K562 (cell line): ENCODE measurements around the gene HOXC11. TPM values are rescaled to one million over a fixed set of nuclear protein-coding genes. Genes with fewer than 3 reads are reported as not detected.

Source experiments
- ATAC-seq: fragments of 200-7000 bp; cut with Tn5 transposase; 3 replicates; pipeline ENCODE4 v1.9.1; 2020; ENCODE audit warnings: moderate library complexity
- BruUV-seq: library from RNA; stranded (reverse); fragments of 400-500 nt; replicated peaks from 2 replicates; lab custom pipeline; 2021; lab: Mats Ljungman, UMichigan
- CTCF ChIA-PET: fragments of 300-600 bp; formaldehyde crosslinking; extraction: SDS; loops from one replicate; lab custom pipeline; 2021; ENCODE audit warnings: low intra/inter-chr PET ratio; lab: Yijun Ruan, JAX
- POLR2A ChIA-PET: fragments of 300-600, 350-650 bp; sonication (Branson Sonifier 250); formaldehyde crosslinking; extraction: SDS; loops from one replicate; lab custom pipeline; 2021; ENCODE audit warnings: antibody characterized with exemption, inconsistent platforms; lab: Yijun Ruan, JAX
- DNase-seq, 4 experiments: peaks; one replicate each; pipeline versions ENCODE4 v3.0.0 to v3.0.0-alpha.2; 2011 to 2018; ENCODE audit warnings: low spot score in 3 of 4, mixed read lengths in 3 of 4; ENCODE audit errors: extremely low read depth in 1 of 4
- FAIRE-seq: peaks from 2 replicates; lab custom pipeline; 2011; peaks lifted over from hg19 to GRCh38; lab: Jason Lieb, UNC
- H2AFZ ChIP-seq: 2 replicates; pipeline ENCODE4 v1.6.0; 2011; ENCODE audit warnings: low read depth, low read length, control low read depth, inconsistent platforms
- H3K27ac ChIP-seq: fragments of 200-600 bp; 3 replicates; pipeline ENCODE4 v1.8.0; 2011; ENCODE audit warnings: low read depth, mild to moderate bottlenecking, control low read depth, inconsistent platforms, low read length, moderate library complexity, mixed read lengths; ENCODE audit errors: extremely low read depth
- H3K27me3 ChIP-seq, 2 experiments: fragments of 300-600 bp in 1 of 2; 2 replicates in 1 of 2; 3 replicates in 1 of 2; pipeline versions ENCODE4 v1.6.0 to v1.8.0; 2011; ENCODE audit warnings: inconsistent platforms in 2 of 2, low read length in 2 of 2, mild to moderate bottlenecking in 1 of 2, mixed read lengths in 1 of 2, moderate library complexity in 1 of 2; ENCODE audit not compliant: control insufficient read depth in 2 of 2, insufficient read depth in 2 of 2
- H3K36me3 ChIP-seq: fragments of 300-600 bp; 3 replicates; pipeline ENCODE4 v1.8.0; 2011; ENCODE audit warnings: mild to moderate bottlenecking, low read length, inconsistent platforms; ENCODE audit not compliant: control insufficient read depth, insufficient read depth
- H3K4me1 ChIP-seq, 2 experiments: fragments of 200-600 bp in 1 of 2; replicated peaks in 1 of 2; 2 replicates in 1 of 2; 3 replicates in 1 of 2; pipeline versions ENCODE4 v1.5.1 to v1.8.0; 2011; ENCODE audit warnings: inconsistent platforms in 2 of 2, low read length in 2 of 2, mild to moderate bottlenecking in 1 of 2, mixed read lengths in 1 of 2, moderate library complexity in 1 of 2; ENCODE audit not compliant: control insufficient read depth in 2 of 2, insufficient read depth in 2 of 2
- H3K4me2 ChIP-seq: 2 replicates; pipeline ENCODE4 v1.6.1; 2011; ENCODE audit warnings: low read length, control low read depth, inconsistent platforms, mixed read lengths; ENCODE audit not compliant: insufficient read depth
- H3K4me3 ChIP-seq: fragments of 200-600 bp; sonication (generic), shearing (Covaris generic); 2 replicates; pipeline ENCODE4 v1.5.1; 2016; ENCODE audit warnings: control low read depth, inconsistent platforms
- H3K79me2 ChIP-seq: fragments of 200-600 bp; 3 replicates; pipeline ENCODE4 v1.8.0; 2011; ENCODE audit warnings: low read length, inconsistent platforms; ENCODE audit not compliant: control insufficient read depth, insufficient read depth
- H3K9ac ChIP-seq, 2 experiments: 2 replicates each; pipeline versions ENCODE4 v1.6.0 to v1.6.1; 2011; ENCODE audit warnings: low read depth in 2 of 2, low read length in 2 of 2, control low read depth in 1 of 2, inconsistent platforms in 1 of 2, mild to moderate bottlenecking in 1 of 2, mixed read lengths in 1 of 2; ENCODE audit not compliant: insufficient read depth in 1 of 2
- H3K9me1 ChIP-seq: one replicate; pipeline ENCODE4 v1.6.0; 2011; ENCODE audit warnings: inconsistent platforms, mild to moderate bottlenecking, low read length, moderate library complexity; ENCODE audit not compliant: control insufficient read depth, insufficient read depth
- H3K9me3 ChIP-seq: replicated peaks from 2 replicates; pipeline ENCODE4 v1.5.1; 2011; ENCODE audit warnings: low read depth, low read length, inconsistent platforms; ENCODE audit not compliant: control insufficient read depth, insufficient read depth
- H4K20me1 ChIP-seq: replicated peaks from 2 replicates; pipeline ENCODE4 v1.6.1; 2011; ENCODE audit warnings: low read length, inconsistent platforms, mixed read lengths; ENCODE audit not compliant: control insufficient read depth, insufficient read depth
- MIER1 ChIP-seq: fragments of 450-650 bp; IDR thresholded peaks from 2 replicates; pipeline ENCODE4 v1.6.1; 2016; ENCODE audit warnings: antibody characterized with exemption, mild to moderate bottlenecking, low read depth
- SNRNP70 ChIP-seq: fragments of 200-400 bp; formaldehyde crosslinking; optimal IDR thresholded peaks from 2 replicates; pipeline ENCODE3; 2017; ENCODE audit warnings: low read depth, low read length
- ZBTB9 ChIP-seq: fragments of 450-650 bp; formaldehyde crosslinking; IDR thresholded peaks from 2 replicates; pipeline ENCODE4 v1.4.0; 2020; ENCODE audit warnings: mild to moderate bottlenecking, moderate library complexity
- ZNF512 ChIP-seq: IDR thresholded peaks from 2 replicates; pipeline ENCODE4 v1.6.1; 2016; ENCODE audit warnings: missing genetic modification characterization, missing compliant biosample characterization
- ZNF584 ChIP-seq: fragments of 200-800 bp; sonication (Bioruptor generic); IDR thresholded peaks from 2 replicates; pipeline ENCODE4 v1.6.1; 2016; ENCODE audit warnings: low read depth, mild to moderate bottlenecking, missing genetic modification characterization, missing compliant biosample characterization
- ZNF668 ChIP-seq: fragments of 250-450 bp; sonication (Bioruptor Pico); IDR thresholded peaks from 2 replicates; pipeline ENCODE4 v1.8.0; 2022; ENCODE audit warnings: mild to moderate bottlenecking, inconsistent platforms
- WGBS: fragments of 100-300 bp; shearing (Covaris generic); methylation state at CpG from one replicate; pipeline ENCODE4 v1.1.6; 2016; ENCODE audit warnings: low coverage, mixed read lengths; ENCODE audit not compliant: insufficient coverage; ENCODE audit errors: missing lambda C conversion rate; 5-methylcytosine and 5-hydroxymethylcytosine counted together
- in situ Hi-C: fragments of 300-500 bp; cut with MboI; formaldehyde crosslinking; loops from 4 replicates; pipeline ENCODE4 v1.15.0; 2018; ENCODE audit warnings: inconsistent platforms, mixed read lengths
- intact Hi-C: fragments of 100-400 bp; cut with micrococcal nuclease; formaldehyde crosslinking; loops from 2 replicates; pipeline ENCODE4 v1.14.2; 2022
- polyA plus RNA-seq, 8 experiments: library from polyadenylated mRNA; depleted of rRNA in 4 of 8; stranded (reverse) in 5 of 8; unstranded in 3 of 8; fragments of >200 nt; fragmentation: Nextera tagmentation in 2 of 8; fragmentation: Illumina TruSeq in 1 of 8; extraction: Ambion mirVana in 2 of 8; extraction: Trizol in 1 of 8; gene quantifications; 2 replicates each; pipeline versions ENCODE4 v1.2.1 to v1.2.3, GENCODE V29; 2011 to 2014; ENCODE audit warnings: inconsistent platforms in 1 of 8, missing spikeins in 1 of 8
- total RNA-seq, 7 experiments: library from RNA; depleted of rRNA in 6 of 7; stranded (reverse); fragments of >200 nt in 6 of 7; fragmentation: Illumina TruSeq in 2 of 7; extraction: Trizol in 2 of 7; gene quantifications; 2 replicates each; pipeline versions ENCODE4 v1.2.1 to v1.2.3, GENCODE V29; 2011 to 2021; ENCODE audit warnings: low replicate concordance in 1 of 7
- TF ChIP-seq, protein P1 (sequence below): fragments of 250-450 bp; sonication (Bioruptor Pico); IDR thresholded peaks from 2 replicates; pipeline ENCODE4 v1.8.0; 2021; ENCODE audit warnings: borderline replicate concordance, mild to moderate bottlenecking, moderate library complexity; ENCODE audit not compliant: poor library complexity, severe bottlenecking

The HOXC11 gene
- total and polyA plus RNA-seq, 9 of the 15 experiments (the other 6 are each of a cell fraction or from before 2014, with no cell fraction given) = not detected

DNA sequence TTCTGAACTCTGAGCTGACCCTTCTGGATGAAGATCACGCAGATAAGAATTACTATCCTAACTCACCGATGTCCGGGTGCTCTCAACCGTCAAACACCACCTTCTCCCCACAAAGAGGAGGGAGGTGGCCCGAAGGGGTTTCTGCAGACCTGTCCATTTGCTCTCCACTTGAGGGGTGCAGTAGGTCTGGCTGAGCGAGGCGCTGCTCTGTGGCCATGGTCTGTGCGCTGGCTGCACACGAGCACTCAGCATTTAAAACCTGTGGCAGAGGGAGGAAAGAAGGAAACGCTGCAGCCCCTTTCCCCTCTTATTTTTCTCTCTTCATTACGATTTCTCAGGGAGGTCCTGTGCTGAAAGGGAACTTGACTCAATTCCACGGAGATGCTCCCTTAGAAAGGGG, 35.8 kb upstream of the HOXC11 start (continued):
- TF ChIP-seq ZBTB9 (CRISPR knock-in tag) (no peak), MIER1 (no peak), SNRNP70 (no peak), ZNF668 (CRISPR knock-in tag) (no peak)
- TF ChIP-seq, protein P1, sequence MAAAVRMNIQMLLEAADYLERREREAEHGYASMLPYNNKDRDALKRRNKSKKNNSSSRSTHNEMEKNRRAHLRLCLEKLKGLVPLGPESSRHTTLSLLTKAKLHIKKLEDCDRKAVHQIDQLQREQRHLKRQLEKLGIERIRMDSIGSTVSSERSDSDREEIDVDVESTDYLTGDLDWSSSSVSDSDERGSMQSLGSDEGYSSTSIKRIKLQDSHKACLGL (CRISPR knock-in tag) = no peak
- TF ChIP-seq, all 486 proteins: peak for 0

- POLR2A ChIA-PET = interaction anchor here (0.5 to 1.1 kb wide), 3 partner anchors 11 to 417 kb away, joined by 3 to 6 read pairs (median 5); partner anchors contain the start of gene HOXC12
- Histone ChIP-seq H2AFZ (no peak overlapping the region), H3K4me2 (no peak overlapping the region), H3K9me1 (no peaks in the 10 kb centered on the region), H3K27ac (no peak overlapping the region), H3K9ac (no peak overlapping the region), H3K4me1 (peaks cover 0 to 24% of the 10 kb centered on the region in 2 experiments; a peak in 2 of 5 replicates), H3K4me3 (no peak overlapping the region), H3K27me3 (peaks cover 29 to 63% of the 10 kb centered on the region in 2 experiments), H4K20me1 (no peaks in the 10 kb centered on the region), H3K79me2 (no peaks in the 10 kb centered on the region), H3K36me3 (no peaks in the 10 kb centered on the region), H3K9me3 (no peaks in the 10 kb centered on the region)
- ATAC-seq (no peak), FAIRE-seq (no peak), DNase-seq (no peak)
- CTCF ChIA-PET = interaction anchor here (0.6 kb wide), 1 partner anchor 699 kb away, joined by 3 read pairs; no protein-coding TSS in a partner anchor
- 54% methylated on average over 23 of the region's 23 CpGs for WGBS
- TF ChIP-seq ZNF584 (CRISPR knock-in tag) = no peak
- TF ChIP-seq ZNF512 = peak; percentile 34; the same call in 1 of the 2 replicates
- in situ Hi-C loops = no loop called here
- no TSS peak for BruUV-seq
- intact Hi-C loops = no loop called here
Measured at GRCh38 chr12:53937596-53938325, 35.2 kb upstream of the HOXC11 start.
